Right lobe of liver (tissue), 6 donors: ENCODE data around the gene HK1. TPM values are rescaled to one million over a fixed set of nuclear protein-coding genes. Genes with fewer than 3 reads are reported as not detected.
"Not testable (repeated sequence)": the region's sequence is repeated elsewhere in the genome, so short reads cannot be mapped to it uniquely, and the experiment has no call there.

Experiments used
- ATAC-seq, 4 donors: fragments of 200-7000 bp; cut with Tn5 transposase; one replicate each; pipeline ENCODE4 v1.9.1; 2020; ENCODE audit warnings: mild to moderate bottlenecking in 4 of 4, moderate library complexity in 4 of 4
- DNase-seq, 3 donors: peaks; one replicate each; pipeline ENCODE4 v3.0.0-alpha.2; 2020
- H3K27ac ChIP-seq, 3 donors: fragments of 200-600 bp; one replicate each; pipeline ENCODE4 v1.8.0; 2022
- H3K27me3 ChIP-seq, 2 donors: fragments of 200-600 bp; one replicate each; pipeline ENCODE4 v1.8.0; 2022
- H3K36me3 ChIP-seq, 4 donors: fragments of 200-600 bp; sonication (generic) in 1 of 4; one replicate each; pipeline versions ENCODE4 v1.5.1 to v1.8.0; 2017 to 2022; ENCODE audit warnings: control low read depth in 1 of 4
- H3K4me1 ChIP-seq, 4 donors: fragments of 200-600 bp; sonication (generic) in 1 of 4; one replicate each; pipeline versions ENCODE4 v1.5.1 to v1.8.0; 2017 to 2022; ENCODE audit warnings: control low read depth in 1 of 4
- H3K4me3 ChIP-seq, 3 donors: fragments of 200-600 bp; one replicate each; pipeline ENCODE4 v1.8.0; 2022
- H3K9me3 ChIP-seq, 4 donors: fragments of 200-600 bp; sonication (generic) in 1 of 4; one replicate each; pipeline versions ENCODE4 v1.5.1 to v1.8.0; 2017 to 2022; ENCODE audit warnings: control low read depth in 1 of 4
- CTCF ChIP-seq, 4 donors: fragments of 200-600 bp in 3 of 4; fragments of 450-650 bp in 1 of 4; IDR thresholded peaks; one replicate each; pipeline versions ENCODE4 v1.5.1 to v1.8.0; 2016 to 2022; ENCODE audit warnings: antibody characterized with exemption in 4 of 4, mild to moderate bottlenecking in 2 of 4
- POLR2A ChIP-seq: fragments of 450-650 bp; IDR thresholded peaks from one replicate; pipeline ENCODE4 v1.6.1; 2017; ENCODE audit warnings: antibody characterized with exemption, mild to moderate bottlenecking
- WGBS: methylation state at CpG from one replicate; pipeline ENCODE4 v1.1.6; 2018; ENCODE audit warnings: low coverage, low lambda C conversion rate; ENCODE audit not compliant: insufficient coverage; ENCODE audit errors: missing lambda C conversion rate; 5-methylcytosine and 5-hydroxymethylcytosine counted together
- intact Hi-C, 2 donors: fragments of 100-400 bp; cut with DNase I; formaldehyde crosslinking; loops; one replicate each; pipeline versions ENCODE4 v1.11.2 to v1.14.1; 2022
- total RNA-seq, 6 experiments: library from RNA; depleted of rRNA in 2 of 6; stranded (reverse); fragments of >200 nt in 2 of 6; fragmentation: NEBNext Ultra II Directional in 3 of 6; extraction: Animal tissue kit (Norgen Biotek cat#: 25700) in 3 of 6; gene quantifications; one replicate each; pipeline versions ENCODE4 v1.1.0 to v1.2.4, GENCODE V29; 2016 to 2023
- donor health status: DM: no; HTN: yes; CAD: no.
- donor health status: DM: no; HTN: no; CAD: no.
- donor health status: DM: no; HTN: no; CAD: no.
- donor health status: DM: no; HTN: yes; CAD: no.
- donor health status: DM: no; HTN: yes; CAD: no.

The HK1 gene
- total RNA-seq, 6 experiments from 2014 or later = 4.2 to 28.0 (median 7.2) TPM

- intact Hi-C loops = no loop called here
- no peaks in the 10 kb centered on the region for H3K36me3 ChIP-seq
- 96% methylated on average over 3 of the region's 3 CpGs for WGBS
Measured at GRCh38 chr10:69303632-69304051, 25.3 kb downstream of the HK1 start.

GRCh38 chr10:69306421-69306820 lies 28.1 kb downstream of the HK1 start:
- no peaks in the 10 kb centered on the region for H3K27me3 ChIP-seq
- ATAC-seq = no peak
- no peak for DNase-seq
- no peak overlapping the region for H3K27ac ChIP-seq
- TF ChIP-seq CTCF (IDR thresholded peaks at IDR 0.05) = no peak
- no peak for TF ChIP-seq POLR2A
- no peaks in the 10 kb centered on the region for H3K9me3 ChIP-seq
- WGBS = 94% methylated on average over 2 of the region's 2 CpGs
- intact Hi-C loops = no loop called here
- H3K4me3 ChIP-seq = no peak overlapping the region
- H3K36me3 ChIP-seq = no peaks in the 10 kb centered on the region
- no peaks in the 10 kb centered on the region for H3K4me1 ChIP-seq

More at GRCh38 chr10:69303632-69304051, 25.3 kb downstream of the HK1 start:
- Histone ChIP-seq H3K4me1 (no peaks in the 10 kb centered on the region), H3K27me3 (no peaks in the 10 kb centered on the region), H3K9me3 (no peaks in the 10 kb centered on the region), H3K27ac (no peak overlapping the region), H3K4me3 (no peak overlapping the region)
- ATAC-seq = no peak
- no peak for TF ChIP-seq POLR2A
- TF ChIP-seq CTCF (IDR thresholded peaks at IDR 0.05) = no peak
- DNase-seq = no peak

GRCh38 chr10:69307434-69307833 lies 29.1 kb downstream of the HK1 start:
- no peaks in the 10 kb centered on the region for H3K9me3 ChIP-seq
- H3K36me3 ChIP-seq = no peaks in the 10 kb centered on the region
- H3K27me3 ChIP-seq = no peaks in the 10 kb centered on the region
- no peak overlapping the region for H3K27ac ChIP-seq
- H3K4me3 ChIP-seq = no peak overlapping the region
- WGBS = 66% methylated on average over 4 of the region's 4 CpGs
- intact Hi-C loops = no loop called here
- no peaks in the 10 kb centered on the region for H3K4me1 ChIP-seq
- ATAC-seq (no peak), DNase-seq (no peak)
- TF ChIP-seq POLR2A = no peak
- no peak for TF ChIP-seq CTCF (IDR thresholded peaks at IDR 0.05)

GRCh38 chr10:69308304-69308703 lies 30.0 kb downstream of the HK1 start:
- H3K9me3 ChIP-seq, H3K4me1 ChIP-seq, H3K4me3 ChIP-seq, H3K27me3 ChIP-seq, DNase-seq, H3K36me3 ChIP-seq, intact Hi-C loops, H3K27ac ChIP-seq, ATAC-seq: not testable (repeated sequence)
- WGBS = no CpG with 5 or more reads among the region's 10 CpGs

- H3K36me3 ChIP-seq = no peaks in the 10 kb centered on the region
- ATAC-seq (no peak), DNase-seq (no peak)
- TF ChIP-seq POLR2A (no peak), CTCF (IDR thresholded peaks at IDR 0.05) (no peak)
- WGBS = 36% methylated on average over 4 of the region's 4 CpGs
- H3K4me3 ChIP-seq = no peak overlapping the region
- H3K9me3 ChIP-seq = no peaks in the 10 kb centered on the region
- no peaks in the 10 kb centered on the region for H3K4me1 ChIP-seq
- no peaks in the 10 kb centered on the region for H3K27me3 ChIP-seq
- no peak overlapping the region for H3K27ac ChIP-seq
- intact Hi-C loops = no loop called here
Measured at GRCh38 chr10:69311309-69311708, 33.0 kb downstream of the HK1 start.
